Measurements from ENCODE around the gene CEL.

Gene CEL

DNA sequence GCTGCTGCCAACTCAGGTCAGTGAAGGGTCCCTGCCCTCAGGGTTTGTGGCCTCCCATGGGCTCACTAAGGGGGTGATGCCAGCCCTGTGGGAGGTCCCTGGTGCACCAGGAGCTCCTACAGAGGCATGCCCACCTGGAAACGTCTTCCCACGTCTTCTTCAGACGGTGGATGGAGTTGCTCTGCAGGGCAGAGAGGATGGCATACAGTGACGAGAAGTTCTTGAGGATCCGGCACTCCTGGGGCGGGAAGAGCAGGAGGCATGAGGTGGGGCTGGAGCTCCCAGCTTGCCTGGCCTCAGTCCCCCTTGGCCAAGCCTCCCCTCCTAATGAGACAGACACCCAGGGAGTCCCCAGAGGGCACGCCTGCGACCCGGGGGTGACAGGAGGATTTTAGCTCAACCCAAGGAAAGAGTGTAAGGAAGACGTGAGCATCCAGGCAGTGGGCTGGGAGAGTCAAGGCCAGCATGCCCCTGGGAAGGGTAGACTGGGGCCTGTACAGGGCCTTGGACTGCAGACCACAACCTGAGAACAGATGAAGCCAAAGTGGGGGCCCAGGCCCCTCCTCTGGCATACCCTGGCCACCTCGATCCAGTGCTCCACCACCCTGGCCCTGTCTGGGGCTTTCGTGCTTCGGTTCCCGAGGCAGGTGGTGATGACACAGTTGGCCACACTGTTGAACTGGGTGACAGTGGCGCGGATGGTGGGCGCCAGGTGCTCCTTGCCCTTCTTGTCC is 44.9 kb downstream of the CEL start:
- no peak for DNase-seq

GRCh38 chr9:133107245-133107722 is 45.5 kb downstream of the CEL start:
- DNase-seq, result no peak

DNA sequence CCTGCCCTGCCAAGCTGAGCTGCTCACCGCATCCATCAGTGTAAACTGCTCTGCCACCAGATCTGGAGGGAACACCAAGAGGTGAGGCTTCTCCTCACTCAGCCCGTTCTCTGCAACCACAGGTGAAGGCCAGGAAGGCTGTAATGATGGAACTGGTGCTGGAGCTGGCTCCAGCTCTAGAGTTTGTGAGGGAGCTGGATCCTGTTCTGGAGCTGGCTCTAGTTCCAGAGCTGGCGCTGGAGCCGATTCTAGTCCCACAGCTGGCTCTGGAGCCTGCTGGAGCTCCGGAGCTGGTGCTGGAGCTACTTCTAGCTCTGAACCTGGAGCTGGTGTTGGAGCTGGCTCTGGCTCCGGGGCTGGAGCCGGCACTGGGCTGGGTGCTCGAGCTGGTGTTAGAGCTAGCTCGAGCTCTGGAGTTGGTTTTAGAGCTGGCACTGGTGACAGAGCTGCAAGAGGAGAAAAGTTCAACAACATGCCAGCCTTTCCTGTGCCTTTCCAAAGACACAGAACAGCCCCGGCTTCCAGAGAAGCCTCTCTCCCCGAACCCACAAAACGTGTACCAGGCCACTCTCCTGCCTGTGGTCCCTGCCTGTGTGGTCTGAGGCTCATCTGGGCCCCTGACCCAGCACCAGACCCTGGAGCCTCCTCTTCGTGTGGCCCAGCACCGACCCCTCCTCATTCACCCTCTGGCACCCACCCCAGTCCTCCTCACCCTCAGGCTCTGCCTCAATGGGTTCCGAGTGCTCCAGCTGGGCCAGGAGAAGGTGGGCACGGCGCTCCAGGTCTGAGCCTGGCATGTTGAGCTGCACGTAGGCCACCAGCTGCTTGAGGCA is 46.4 kb downstream of the CEL start:
- DNase-seq, result no peak

DNA sequence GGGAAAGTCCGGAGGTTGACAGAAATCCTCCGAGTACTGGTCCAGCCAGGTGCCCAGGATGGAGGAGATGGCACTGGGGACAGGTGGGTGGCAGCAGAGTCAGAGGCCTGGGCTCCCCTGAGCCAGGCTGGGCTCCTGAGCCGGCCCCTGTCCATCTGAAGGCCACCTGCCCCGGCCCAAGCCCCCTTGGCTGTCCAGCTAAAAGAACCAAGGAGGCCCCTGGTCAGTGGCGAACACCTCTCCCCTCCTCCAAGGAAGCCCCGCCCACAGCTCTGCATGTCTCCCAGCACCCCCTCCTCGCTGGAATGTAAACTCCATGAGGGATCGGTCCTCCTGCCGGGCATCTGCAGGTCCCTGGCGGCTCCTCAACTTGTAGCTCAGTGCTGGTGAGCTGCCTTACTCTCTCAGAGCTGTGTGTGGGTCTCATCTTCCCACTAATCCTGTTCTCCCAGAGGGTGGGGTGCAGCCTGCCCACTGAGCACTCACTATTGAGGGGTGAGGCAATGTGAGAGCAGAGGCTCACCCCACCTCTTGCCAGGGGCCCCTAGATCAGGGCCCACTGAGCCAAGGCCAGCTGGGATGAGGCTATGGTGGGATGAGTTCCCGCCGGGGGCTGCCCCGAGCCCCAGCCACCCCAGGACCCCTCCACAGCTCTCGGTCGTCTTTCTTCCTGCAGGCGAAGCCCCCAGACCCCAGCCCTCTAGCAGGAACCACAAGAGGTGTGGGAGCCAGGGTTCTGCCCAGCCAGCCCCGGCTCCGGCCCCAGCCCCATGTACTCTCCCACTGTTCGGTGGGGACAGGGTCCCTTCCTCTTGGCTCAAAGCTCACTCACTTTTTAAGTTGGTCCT is 47.2 kb downstream of the CEL start:
- no peak for DNase-seq

GRCh38 chr9:133109931-133110650 is 48.3 kb downstream of the CEL start:
- no peak for DNase-seq

GRCh38 chr9:133111808-133112662 is 50.3 kb downstream of the CEL start:
- DNase-seq, result no peak

DNA sequence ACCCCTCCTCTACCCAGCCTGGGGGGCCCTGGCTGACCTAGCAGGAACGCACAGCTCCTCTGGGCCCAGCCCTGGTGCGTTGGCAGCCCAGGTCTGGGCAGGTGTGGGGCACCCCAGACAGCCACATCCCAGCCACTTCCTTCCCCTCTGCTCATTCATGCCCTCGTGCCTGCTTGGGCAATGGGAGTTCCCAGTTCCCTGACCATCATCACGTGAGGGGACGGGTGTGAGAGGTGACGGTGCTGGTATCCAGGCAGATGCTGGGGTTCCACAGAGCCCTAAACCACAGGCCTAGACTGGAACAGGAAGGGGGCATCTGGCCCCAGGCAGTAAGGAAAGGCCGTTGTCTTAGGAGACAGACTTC is 50.9 kb downstream of the CEL start:
- no peak for DNase-seq

DNA sequence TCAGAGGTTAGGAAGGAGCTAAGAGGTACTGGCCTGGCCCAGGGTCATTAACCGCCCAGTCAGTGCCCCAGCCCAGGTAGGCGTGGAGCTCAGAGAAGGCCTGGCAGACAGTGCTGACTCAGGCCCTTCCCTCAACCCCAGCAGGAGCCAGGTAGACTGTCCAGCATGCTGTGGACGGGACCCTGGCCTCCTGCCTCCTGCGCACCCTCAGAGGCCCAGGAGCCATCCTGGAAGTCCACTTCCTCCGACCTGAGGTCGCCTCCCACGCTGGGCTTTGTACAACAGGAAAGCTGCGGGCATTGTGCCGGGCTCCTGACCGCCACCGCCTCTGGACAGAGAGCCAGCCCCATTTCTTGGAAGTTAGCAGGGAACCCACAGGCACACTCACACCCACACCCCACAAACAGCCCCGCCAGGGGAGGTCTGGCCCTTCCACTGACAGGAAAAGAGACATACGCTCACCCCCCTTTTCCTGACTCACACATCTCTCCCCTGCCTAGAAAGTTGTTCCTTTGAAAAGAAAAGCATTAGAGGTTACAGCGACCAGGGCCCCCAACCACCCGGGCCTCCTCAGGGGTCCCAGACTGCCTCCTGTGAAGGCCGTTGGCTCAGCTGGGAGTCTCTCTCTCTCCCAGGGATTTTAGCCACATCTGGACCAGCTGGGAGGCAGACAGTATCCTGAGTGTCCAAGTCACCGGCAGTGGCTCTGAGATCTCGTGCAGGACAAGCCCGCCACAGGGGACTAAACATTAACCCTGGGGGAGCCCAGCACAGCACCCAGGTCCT is 51.6 kb downstream of the CEL start:
- DNase-seq, result peak; percentile 21

DNA sequence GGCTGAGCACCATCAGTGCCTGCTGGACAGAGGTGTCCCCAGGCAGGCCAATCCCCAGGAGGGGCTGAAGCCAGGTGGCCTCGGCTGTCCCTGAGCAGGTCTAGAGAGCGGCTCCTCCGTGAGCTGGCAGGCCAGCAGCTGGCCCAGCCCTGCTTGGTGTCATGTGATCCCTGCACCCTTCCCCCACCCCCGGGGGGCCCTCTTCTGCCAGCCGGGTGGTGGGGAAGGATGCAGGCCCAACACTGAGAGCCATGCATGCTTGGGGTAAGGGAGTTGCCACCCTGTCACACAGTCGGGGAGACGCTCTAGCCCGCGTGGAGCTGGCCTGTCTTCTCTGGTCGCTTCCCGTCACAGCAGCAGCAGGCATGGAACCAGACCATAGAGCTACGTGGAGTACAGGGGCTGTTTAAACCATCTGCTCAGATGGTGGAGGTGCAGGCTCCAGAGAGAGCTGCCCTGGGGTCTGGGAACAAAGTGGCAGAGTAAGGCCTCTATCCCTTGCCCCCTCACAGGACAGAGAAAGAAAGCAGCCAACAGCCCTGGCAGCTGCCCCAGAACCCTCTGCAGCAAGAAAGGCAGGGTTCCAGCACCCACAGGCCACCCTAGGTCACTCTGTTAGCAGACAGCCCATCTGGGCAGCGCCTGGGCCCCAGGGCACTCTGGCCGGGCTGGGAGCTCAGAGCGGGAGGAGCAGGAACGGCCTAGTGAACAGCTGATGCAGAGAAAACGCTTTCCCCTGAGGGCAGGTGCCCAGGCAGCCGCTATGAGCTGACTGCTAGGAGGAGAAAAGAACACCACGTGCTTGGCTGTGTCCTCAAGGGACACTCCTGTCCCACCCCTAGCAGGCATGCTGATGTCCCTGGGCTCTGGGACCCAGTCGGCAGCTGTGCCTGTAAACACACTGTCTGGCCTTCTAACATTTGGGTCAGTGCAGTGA is 52.4 kb downstream of the CEL start:
- peak; percentile 17 for DNase-seq

DNA sequence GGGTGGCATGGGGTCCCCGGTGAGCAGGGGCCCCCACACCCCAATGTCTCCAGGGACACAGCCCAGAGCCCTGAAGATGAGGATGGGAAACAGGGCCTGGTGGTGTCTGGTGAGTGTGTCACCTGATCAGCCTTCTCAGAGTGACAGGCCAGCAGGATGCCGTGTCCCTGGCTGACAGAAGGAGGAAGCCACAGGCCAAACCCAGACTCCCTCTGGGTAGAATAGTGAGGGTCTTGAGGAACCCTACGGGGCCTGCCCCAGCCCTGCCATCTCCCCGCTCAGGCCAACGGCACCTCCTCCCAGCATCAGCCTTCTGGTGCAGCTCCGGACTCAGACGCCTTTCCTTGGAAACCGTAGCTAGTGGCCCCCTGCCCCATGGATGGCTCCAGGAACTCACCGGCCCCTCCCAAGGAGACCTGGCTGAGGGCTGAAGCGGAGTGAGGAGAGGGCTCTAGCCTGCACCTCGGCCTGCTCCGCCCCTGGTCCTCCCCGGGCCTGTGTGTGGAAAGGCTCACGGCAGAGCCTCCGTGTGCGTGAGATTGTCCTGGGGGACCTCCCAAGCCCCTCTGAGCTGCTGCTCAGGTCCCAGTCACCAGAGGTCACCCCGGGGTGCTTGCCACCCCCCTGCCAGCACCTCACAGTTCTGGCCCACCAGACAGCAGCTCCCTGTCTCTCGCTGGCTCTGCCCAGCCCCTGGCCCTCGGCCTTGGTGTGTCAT is 53.3 kb downstream of the CEL start:
- DNase-seq, result no peak

GRCh38 chr9:133115604-133116345 is 54.0 kb downstream of the CEL start:
- peak; percentile 52 for DNase-seq

- no peak for DNase-seq
These were observed 54.8 kb downstream of the CEL start for GRCh38 chr9:133116346-133117231.

GRCh38 chr9:133117271-133118178 is 55.7 kb downstream of the CEL start:
- no peak for DNase-seq

GRCh38 chr9:133118179-133118520 is 56.4 kb downstream of the CEL start:
- DNase-seq, result no peak

GRCh38 chr9:133118568-133118967 is 56.8 kb downstream of the CEL start:
- no peak for DNase-seq
